Left lung (tissue), 10 donors: ENCODE results near the gene ROGDI. TPM values are rescaled to one million over a fixed set of nuclear protein-coding genes. Genes with fewer than 3 reads are reported as not detected.

Experiments
- ATAC-seq: fragments of 200-7000 bp; cut with Tn5 transposase; one replicate; pipeline ENCODE4 v1.9.1; 2020; ENCODE audit warnings: moderate library complexity
- DNase-seq, 4 donors: peaks; one replicate each; pipeline ENCODE4 v3.0.0-alpha.2; 2013 to 2020
- H3K27ac ChIP-seq, 2 donors: fragments of 200-600 bp; sonication (generic) in 1 of 2; one replicate each; pipeline versions ENCODE4 v1.5.0 to v1.8.0; 2020 to 2021
- H3K27me3 ChIP-seq, 2 donors: fragments of 200-600 bp; sonication (generic) in 1 of 2; one replicate each; pipeline versions ENCODE4 v1.5.0 to v1.8.0; 2020 to 2021
- H3K36me3 ChIP-seq, 2 donors: fragments of 200-600 bp; sonication (generic) in 1 of 2; one replicate each; pipeline versions ENCODE4 v1.5.0 to v1.8.0; 2020 to 2021
- H3K4me1 ChIP-seq, 2 donors: fragments of 200-600 bp; one replicate each; pipeline ENCODE4 v1.8.0; 2021
- H3K4me3 ChIP-seq, 2 donors: fragments of 200-600 bp; sonication (generic) in 1 of 2; one replicate each; pipeline versions ENCODE4 v1.5.0 to v1.8.0; 2020 to 2021; ENCODE audit warnings: mild to moderate bottlenecking in 1 of 2
- H3K9me3 ChIP-seq, 2 donors: fragments of 200-600 bp; sonication (generic) in 1 of 2; one replicate each; pipeline versions ENCODE4 v1.5.0 to v1.8.0; 2020 to 2021
- intact Hi-C, 2 donors: fragments of 100-400 bp; cut with DNase I; formaldehyde crosslinking; loops; one replicate each; pipeline versions ENCODE4 v1.11.2 to v1.14.2; 2022
- polyA plus RNA-seq, 6 donors: library from polyadenylated mRNA; unstranded; fragments of 120-200 nt; gene quantifications; one replicate each; pipeline ENCODE4 v1.2.1, GENCODE V29; 2013; ENCODE audit not compliant: insufficient read length in 6 of 6
- total RNA-seq, 2 donors: library from RNA; stranded (reverse); fragmentation: NEBNext Ultra II Directional; extraction: Animal tissue kit (Norgen Biotek cat#: 25700); gene quantifications; one replicate each; pipeline ENCODE4 v1.2.1, GENCODE V29; 2021
- TF ChIP-seq, protein P1 (sequence below), 2 donors: fragments of 200-600 bp; sonication (generic) in 1 of 2; IDR thresholded peaks; one replicate each; pipeline versions ENCODE4 v1.5.0 to v1.8.0; 2021; ENCODE audit warnings: antibody characterized with exemption in 2 of 2
- donor health status: DM: no; HTN: yes; CAD: no.
- donor health status: DM: no; HTN: no; CAD: no.

Gene ROGDI
- total and polyA plus RNA-seq, 8 donors, result 15.7 to 46.4 (median 30.3) TPM

DNA sequence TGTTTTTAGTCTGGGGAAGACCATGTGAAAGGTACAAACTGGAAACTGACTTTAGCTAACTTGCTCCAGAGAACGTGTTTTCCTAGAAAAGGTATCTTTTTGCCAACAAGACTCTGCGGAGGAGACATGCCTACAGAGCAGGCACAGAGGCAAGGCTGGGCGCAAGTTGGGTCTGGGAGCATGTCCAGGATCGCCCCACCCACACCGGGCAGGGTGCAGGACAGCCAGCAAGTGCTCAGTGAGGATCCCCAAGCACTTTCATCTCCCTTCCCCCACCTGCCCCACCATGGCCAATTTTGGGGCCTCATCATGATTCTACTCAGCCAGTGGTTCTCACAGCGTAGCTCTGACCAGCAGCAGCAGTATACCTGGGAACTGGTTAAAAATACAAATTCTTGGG, 18.2 kb upstream of the ROGDI start:
- H3K36me3 ChIP-seq, result peaks cover 0 to 100% of the 10 kb centered on the region in 2 donors
- intact Hi-C loops, result no loop called here

DNA sequence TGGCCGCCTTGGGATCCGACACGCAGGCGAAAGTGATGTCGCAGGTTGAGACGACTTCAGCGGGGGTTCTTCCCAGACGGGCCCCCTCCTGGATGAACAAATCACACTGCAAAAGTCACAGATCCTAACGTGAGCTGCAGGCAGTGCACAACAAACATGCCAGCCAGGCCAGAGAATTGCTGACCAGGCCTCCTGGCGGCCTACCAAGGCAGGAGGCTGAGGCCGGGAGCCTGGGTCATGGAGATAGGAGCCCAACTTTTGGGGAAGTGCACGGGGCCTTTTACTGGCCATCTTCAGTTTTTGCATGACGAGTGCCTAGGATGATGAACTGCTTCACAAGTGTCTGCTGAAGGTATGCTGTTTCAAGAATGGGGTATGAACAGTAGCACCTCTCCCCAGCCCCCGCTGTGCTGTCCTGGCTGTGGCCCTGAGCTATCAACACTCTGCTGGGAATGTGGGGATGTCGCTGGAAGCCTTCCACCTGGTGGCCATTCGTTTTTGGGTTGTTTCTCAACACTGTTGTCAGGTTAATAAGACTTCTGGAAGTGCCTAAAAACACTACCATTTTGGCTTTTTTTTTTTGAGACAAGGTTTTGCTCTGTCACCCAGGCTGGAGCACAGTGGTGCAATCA, 12.2 kb upstream of the ROGDI start:
- H3K27ac ChIP-seq, result no peak overlapping the region
- intact Hi-C loops, result no loop called here
- no peak for DNase-seq
- no peaks in the 10 kb centered on the region for H3K4me1 ChIP-seq
- TF ChIP-seq, protein P1, sequence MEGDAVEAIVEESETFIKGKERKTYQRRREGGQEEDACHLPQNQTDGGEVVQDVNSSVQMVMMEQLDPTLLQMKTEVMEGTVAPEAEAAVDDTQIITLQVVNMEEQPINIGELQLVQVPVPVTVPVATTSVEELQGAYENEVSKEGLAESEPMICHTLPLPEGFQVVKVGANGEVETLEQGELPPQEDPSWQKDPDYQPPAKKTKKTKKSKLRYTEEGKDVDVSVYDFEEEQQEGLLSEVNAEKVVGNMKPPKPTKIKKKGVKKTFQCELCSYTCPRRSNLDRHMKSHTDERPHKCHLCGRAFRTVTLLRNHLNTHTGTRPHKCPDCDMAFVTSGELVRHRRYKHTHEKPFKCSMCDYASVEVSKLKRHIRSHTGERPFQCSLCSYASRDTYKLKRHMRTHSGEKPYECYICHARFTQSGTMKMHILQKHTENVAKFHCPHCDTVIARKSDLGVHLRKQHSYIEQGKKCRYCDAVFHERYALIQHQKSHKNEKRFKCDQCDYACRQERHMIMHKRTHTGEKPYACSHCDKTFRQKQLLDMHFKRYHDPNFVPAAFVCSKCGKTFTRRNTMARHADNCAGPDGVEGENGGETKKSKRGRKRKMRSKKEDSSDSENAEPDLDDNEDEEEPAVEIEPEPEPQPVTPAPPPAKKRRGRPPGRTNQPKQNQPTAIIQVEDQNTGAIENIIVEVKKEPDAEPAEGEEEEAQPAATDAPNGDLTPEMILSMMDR (IDR thresholded peaks at IDR 0.05), result no peak
- no peak overlapping the region for H3K4me3 ChIP-seq
- no peaks in the 10 kb centered on the region for H3K9me3 ChIP-seq
- H3K27me3 ChIP-seq, result no peaks in the 10 kb centered on the region
- H3K36me3 ChIP-seq, result peaks cover 0 to 100% of the 10 kb centered on the region in 2 donors
- ATAC-seq, result no peak

More for the DNA sequence above, 18.2 kb upstream of the ROGDI start:
- H3K9me3 ChIP-seq, result no peaks in the 10 kb centered on the region
- no peak overlapping the region for H3K4me3 ChIP-seq
- ATAC-seq (no peak), DNase-seq (no peak)
- TF ChIP-seq, protein P1 (IDR thresholded peaks at IDR 0.05), result no peak
- no peaks in the 10 kb centered on the region for H3K27me3 ChIP-seq
- no peak overlapping the region for H3K27ac ChIP-seq
- no peaks in the 10 kb centered on the region for H3K4me1 ChIP-seq

DNA sequence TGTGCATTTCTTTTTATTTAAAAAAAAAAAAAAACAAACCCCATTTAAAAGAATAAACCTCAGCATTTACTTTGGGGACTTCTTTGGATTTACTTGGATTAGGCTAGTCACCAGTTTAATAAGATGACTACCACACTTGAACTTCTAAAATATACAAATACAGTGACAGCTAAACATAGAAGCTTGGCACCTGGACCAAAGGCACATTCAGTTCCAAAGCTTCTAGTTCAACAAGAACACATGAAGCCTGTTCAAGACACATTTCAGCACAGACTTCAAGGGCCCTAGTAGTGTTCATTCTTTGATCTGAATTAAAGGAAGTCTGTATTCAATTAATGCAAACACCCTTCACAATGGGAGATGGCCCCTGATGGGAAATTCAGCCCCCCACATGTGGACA, 11.6 kb upstream of the ROGDI start:
- no peaks in the 10 kb centered on the region for H3K27me3 ChIP-seq
- ATAC-seq, result no peak
- TF ChIP-seq, protein P1 (IDR thresholded peaks at IDR 0.05), result no peak
- no peaks in the 10 kb centered on the region for H3K9me3 ChIP-seq
- no peak overlapping the region for H3K4me3 ChIP-seq
- intact Hi-C loops, result no loop called here
- DNase-seq, result no peak
- no peak overlapping the region for H3K27ac ChIP-seq
- no peaks in the 10 kb centered on the region for H3K4me1 ChIP-seq
- H3K36me3 ChIP-seq, result peaks cover 0 to 100% of the 10 kb centered on the region in 2 donors

DNA sequence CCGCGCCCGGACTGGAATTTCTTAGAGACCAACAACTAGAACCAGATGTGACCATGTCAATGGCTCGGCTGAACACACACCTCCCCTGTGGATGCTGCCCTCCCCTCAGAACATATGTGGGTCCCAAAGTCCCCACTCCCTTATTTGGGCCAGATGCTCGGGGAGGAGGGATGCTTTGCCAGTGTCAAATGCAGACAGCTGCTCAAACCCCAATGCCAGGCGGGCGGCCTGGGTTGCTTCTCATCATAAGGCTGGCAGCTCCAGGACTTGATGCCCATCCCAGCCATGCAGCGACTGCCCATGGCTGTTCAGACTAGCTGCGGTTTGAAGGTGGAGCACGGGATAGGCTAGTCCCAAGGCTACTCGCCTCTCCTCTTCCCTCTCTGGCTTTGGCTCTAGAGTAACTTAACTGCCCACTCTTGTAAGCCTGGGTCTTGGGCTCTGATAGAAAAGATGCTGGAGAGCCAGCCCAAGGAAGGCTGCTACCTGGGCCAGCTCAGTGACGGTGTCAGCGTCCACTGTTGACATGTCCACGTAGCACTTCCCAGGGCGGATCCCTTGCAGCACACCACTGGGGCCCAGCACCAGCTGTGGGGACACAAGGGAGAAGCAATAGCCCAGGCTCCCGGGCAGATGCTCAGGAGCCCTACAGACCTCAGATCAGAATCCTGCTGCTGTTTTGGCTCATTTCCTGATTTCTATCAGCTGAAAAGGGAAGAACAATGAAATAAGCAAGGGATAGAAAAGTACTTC, 11.0 kb upstream of the ROGDI start:
- Histone ChIP-seq H3K4me1 (no peaks in the 10 kb centered on the region), H3K27me3 (no peaks in the 10 kb centered on the region), H3K9me3 (no peaks in the 10 kb centered on the region), H3K36me3 (peaks cover 0 to 100% of the 10 kb centered on the region in 2 donors), H3K4me3 (no peak overlapping the region), H3K27ac (no peak overlapping the region)
- ATAC-seq, result no peak
- TF ChIP-seq, protein P1 (IDR thresholded peaks at IDR 0.05), result no peak
- no peak for DNase-seq
- intact Hi-C loops, result no loop called here

DNA sequence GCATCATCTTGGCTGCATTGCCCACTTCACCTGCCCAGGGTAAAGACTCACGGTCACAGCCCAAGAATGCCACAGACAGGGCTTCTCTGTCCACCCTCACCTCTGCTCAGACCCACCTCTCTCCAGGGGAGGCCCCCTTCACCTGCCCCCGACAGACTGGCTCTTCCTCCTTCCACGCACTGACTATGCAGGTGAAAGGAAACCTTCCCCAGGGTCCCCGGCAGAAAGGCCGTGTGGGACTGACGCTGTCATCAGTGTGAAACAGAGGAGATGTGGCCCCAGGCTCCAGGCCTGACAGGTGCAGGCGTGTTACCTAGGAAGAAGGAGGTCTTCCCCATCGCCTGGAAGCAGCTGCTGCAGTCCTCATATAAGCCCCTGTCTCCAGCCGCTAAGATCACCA, 9.3 kb upstream of the ROGDI start:
- no peaks in the 10 kb centered on the region for H3K27me3 ChIP-seq

More for the DNA sequence above, 9.3 kb upstream of the ROGDI start:
- intact Hi-C loops, result no loop called here
- ATAC-seq (no peak), DNase-seq (no peak)
- H3K27ac ChIP-seq, result no peak overlapping the region
- peaks cover 0 to 100% of the 10 kb centered on the region in 2 donors for H3K36me3 ChIP-seq
- TF ChIP-seq, protein P1 (IDR thresholded peaks at IDR 0.05), result no peak
- no peaks in the 10 kb centered on the region for H3K9me3 ChIP-seq
- H3K4me3 ChIP-seq, result no peak overlapping the region
- no peaks in the 10 kb centered on the region for H3K4me1 ChIP-seq
